ENCODE data around the gene QRFP.
"Not testable (repeated sequence)": the region's sequence is repeated elsewhere in the genome, so short reads cannot be mapped to it uniquely, and the experiment has no call there.

The QRFP gene

DNA sequence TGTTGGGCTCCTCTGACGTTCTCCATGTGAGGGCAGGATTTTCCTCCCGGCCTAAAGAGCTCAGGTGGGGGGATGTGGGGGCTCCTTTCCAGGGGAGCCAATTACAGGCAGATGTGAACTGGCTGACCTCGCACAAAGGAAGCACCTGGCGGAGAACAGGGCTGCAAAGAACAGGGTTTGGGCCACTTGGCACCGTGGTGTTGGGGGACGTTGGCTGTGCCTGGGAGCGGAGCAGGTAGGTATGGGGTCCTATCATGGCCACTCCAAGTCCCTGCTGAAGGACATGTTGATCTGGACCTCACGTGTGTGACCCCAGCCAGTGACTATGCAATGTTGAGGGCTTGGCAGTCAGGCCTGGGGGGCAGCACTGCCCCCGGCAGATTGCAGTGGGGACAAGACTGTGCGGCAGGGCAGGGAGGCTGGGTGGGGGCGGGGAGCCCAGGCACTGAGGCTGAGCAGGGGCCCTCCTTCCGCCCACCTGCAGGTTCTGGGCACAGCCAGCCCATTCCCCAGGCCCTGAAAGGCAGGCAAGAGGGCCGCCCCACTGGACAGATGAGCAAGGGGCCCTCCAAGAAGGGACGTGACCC lies 23.0 kb upstream of the QRFP start:
- no peak for DNase-seq (ENCODE audit: low read depth)

- DNase-seq (ENCODE audit: low read depth) = no peak
Measured at GRCh38 chr9:130918826-130919558, 22.4 kb upstream of the QRFP start.

DNA sequence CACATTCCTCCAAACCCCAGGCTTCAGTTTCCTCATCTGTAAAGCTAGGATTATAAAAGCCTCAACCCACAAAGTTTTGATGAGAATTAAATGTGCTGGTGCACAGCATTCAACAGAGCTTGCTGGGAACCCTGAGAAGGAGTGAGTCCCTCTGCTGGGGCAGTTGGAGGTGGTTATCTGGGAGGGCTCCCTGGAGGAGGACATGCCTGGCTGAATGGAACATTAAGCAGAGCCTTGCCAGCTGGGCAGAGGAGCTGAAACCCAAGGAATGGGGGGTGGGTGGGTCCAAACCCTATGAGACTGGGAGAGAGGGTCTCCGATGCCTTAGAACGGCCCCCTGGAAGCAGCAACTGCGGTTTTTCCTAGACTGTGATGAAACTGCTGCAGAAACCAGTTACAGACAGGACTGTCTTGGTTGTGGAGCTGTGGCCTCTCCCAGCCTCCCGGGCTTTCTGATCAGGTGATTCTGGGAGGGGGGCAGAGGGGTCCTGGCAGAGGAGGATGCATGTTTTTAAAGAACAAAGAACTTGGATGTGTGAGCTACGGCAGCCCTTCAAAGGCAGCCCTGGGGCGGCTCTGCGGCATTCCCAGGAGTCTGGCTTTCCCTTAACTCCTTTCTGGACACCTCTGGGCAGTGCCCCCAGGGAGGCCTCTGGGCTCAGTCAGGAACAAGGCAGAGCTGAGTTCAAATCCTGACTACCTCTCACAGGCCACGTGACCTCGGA lies 21.7 kb upstream of the QRFP start:
- DNase-seq (ENCODE audit: low read depth) = no peak

DNA sequence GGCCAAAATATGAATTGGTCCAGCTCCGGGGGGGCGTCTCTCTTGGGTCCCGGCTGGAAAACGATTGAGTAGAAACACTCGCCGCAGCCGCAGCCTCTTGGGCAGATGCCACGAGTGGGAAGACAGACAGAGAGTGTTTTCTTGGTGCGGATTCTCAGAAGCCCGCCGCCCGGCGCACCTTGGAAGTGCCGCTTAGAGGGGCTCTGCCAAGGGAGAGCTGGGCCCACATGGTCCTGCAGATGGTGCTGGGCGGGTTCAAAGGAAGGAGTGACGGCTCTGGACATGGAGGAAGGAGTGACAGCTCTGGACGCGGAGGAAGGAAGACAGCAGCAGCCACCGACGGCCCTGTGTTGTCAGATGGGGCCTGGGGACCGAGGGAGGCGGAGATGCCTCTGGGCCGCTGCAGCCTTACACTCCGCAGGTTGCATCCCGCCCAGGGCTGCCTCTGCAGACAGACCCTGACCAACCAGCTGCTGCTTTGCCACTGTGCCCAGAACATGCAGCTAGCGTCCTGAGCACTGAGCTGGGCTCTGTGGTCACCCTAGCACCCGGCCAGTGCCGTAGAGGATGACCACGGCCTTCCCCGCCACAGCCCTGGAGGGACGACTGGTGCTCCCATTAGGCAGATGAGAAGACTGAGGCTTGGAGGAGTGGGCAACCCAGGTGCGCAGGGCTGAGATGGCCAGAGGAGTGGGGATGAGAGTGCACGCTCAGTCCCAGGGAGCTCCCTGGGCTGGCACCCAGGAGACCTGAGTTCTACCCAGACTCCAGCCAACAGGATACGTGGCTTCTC lies 20.8 kb upstream of the QRFP start:
- DNase-seq (ENCODE audit: low read depth) = no peak

GRCh38 chr9:130915096-130915447 lies 18.5 kb upstream of the QRFP start:
- no peak for DNase-seq (ENCODE audit: low read depth)

- DNase-seq (ENCODE audit: low read depth) = no peak
Measured at GRCh38 chr9:130914417-130915095, 17.9 kb upstream of the QRFP start.

DNA sequence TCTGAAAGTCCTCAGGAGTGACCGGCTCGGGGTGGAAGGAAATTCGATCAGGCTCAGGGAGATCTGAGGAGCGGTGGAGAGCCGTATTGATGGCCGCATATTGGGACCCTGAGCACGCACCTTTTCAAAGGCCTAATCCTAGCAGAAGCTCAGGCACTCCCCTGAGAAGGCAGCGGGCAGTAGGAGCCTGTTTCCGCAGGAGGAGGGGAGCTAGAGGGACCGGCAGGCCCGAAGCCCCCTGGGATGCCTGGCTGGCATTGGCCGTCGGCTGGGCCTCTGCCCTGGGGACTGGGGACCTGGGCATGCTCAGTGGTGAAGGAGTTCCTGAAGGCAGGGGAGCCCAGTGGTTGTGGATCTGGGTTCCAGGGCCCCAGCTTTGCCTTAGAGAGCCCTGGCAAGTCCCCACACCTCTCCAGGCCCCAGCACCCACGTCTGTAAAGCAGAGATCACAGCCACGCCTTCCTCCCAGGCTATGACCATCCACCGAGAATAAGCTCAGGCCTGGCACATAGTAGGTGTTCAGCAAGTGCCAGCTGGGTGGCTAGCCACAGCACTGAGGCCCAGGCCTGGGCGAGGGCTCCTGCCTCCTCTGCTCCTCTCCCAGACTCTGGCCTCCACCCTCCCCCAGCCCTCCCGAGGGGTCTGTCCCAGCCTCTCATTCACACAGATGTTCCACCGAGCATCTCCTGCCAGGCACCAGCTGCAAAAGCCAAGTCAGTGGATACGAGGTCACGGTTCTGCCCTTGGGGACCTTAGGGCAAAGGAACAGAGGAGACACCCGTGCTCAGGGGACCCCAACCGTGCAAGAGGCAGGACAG lies 17.2 kb upstream of the QRFP start:
- DNase-seq (ENCODE audit: low read depth) = no peak

DNA sequence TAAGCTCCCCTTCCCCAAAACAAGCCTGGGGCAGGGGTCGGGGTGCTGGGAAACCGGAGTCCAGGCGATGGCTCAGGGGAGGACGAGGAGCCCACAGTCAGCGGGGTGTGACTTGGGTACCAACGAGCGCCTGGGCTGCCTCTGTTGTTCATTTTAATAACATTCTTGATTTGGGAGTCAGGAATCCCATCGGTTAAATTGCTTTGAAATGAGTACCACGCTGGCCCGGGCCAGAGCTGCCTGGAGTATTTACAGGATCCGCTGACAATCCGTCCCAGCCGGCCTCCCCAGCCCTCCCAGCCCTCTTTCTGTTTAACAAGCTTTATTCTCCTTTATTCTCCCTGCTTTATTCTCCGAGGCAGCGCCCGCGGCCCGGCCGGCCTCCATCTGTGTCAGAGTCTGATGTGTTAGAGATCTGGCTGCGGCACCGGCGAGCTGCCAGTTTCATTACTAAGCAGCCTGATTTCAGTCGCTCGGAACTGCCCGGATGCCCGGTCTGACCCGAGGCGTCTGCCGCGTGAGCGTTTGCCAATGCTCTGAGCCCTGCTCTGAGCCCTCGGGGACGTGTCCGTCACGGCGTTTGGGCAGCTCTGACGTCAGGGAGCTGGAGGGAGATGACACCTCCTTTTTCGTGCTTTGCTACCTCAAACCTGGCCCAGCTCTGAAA lies 16.5 kb upstream of the QRFP start:
- DNase-seq (ENCODE audit: low read depth) = no peak

DNA sequence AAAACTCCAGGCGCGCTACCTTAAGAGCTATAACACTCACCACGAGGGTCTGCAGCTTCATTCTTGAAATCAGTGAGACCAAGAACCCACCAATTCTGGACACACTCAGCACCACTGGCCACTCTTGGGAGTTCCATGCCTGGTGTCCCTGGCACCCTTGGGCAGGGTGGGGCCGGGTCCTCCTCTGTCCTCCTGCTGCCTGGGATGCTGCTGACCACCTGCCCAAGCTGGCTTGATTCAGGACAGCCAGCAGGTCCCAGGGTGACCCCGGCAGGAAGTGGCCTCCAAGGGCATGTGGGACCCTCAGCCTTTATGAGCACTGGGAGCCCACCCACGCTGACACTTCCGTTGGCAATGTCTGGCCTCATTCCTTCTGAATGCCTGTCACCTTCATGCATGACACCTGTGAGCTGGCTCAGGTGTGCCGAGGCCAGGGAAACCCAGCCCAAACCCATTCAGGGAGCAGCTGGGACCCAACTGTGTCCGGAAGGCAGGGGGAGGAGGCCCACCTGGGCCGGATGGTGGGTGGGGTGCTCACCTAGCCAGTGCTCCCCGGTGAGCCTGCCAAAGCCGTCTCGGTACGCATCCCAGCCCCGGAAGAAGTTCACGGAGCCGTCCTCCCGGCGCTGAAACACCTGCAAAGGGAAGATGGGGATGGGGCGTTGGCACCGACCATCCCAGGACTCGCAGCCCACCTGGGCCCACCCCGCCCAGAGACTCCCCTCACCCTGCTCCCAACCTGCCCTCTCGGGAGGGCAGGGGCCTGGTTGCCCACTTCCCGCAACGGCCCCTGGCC lies 14.8 kb upstream of the QRFP start:
- no peak for DNase-seq (ENCODE audit: low read depth)

DNA sequence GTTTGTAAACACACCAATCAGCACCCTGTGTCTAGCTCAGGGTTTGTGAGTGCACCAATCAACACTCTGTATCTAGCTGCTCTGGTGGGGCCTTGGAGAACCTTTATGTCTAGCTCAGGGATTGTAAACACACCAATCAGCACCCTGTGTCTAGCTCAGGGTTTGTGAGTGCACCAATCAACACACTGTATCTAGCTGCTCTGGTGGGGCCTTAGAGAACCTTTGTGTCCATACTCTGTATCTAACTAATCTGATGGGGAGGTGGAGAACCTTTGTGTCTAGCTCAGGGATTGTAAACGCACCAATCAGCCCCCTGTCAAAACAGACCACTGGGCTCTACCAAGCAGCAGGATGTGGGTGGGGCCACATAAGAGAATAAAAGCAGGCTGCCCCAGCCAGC lies 14.1 kb upstream of the QRFP start:
- DNase-seq (ENCODE audit: low read depth) = not testable (repeated sequence)

DNA sequence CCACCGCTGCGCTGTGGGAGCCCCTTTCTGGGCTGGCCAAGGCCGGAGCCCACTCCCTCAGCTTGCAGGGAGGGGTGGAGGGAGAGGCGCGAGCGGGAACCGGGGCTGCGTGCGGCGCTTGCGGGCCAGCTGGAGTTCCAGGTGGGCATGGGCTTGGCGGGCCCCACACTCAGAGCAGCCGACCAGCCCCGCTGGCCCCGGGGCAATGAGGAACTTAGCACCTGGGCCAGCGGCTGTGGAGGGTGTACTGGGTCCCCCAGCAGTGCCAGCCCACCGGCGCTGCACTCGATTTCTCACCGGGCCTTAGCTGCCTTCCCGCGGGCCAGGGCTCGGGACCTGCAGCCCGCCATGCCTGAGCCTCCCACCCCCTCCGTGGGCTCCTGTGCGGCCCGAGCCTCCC lies 13.4 kb upstream of the QRFP start:
- not testable (repeated sequence) for DNase-seq (ENCODE audit: low read depth)

DNA sequence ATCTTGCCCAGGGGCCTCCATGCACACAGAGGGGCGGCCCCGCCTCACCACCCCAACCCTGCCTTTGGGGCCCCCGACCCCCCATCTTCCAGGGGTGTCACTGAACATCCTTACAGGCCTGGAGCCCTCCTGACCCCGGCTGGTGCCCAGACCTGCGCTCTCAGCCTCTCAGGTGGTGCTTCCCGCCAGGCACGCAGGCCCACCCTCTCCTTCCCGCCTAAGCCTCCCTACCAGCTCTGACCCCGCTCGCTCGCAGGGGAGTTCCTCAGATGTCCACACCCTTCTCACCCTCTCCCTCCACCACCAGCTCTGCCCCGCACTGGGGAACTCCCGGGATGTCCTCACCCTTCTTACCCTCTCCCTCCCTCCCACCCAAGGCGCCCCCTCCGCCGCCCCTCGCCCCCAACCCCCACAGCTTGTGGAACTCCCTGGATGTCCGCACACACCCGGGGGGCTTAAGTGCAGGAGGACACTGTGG lies 12.3 kb upstream of the QRFP start:
- no peak for DNase-seq (ENCODE audit: low read depth)

DNA sequence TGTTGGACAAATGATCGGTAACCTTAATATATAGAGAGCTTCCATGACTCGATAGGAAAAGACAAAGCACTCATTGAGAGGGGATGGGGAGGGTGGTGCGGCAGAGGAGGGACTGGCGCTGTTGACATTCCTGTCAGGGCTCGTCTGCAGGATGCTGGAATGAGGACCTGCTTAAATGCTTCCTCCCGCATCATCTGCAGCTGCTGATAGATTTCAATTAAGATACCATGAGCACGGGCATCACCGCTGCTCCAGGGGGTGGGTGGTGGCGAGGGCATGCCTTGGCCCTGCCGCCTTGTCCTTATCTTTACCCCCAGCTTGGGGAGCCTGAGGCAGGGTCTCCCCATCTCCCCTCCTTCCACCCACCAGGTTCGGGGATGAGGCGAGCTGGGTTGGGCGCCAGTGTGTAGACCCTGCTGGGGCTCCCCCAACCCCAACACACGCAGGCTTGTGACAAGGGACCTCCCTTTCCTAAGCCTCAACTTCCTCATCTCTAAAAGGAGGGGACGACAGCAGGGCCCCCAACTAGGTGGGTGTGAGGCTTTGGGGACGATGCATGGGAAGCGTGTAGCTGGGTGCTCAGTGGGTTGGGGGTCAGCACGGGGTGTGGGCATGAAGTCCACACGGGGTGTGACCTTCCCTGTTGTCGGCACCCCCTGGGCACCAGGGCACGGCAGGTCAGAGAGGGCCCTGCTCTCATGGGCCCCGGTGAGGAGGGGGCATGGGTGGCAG lies 11.7 kb upstream of the QRFP start:
- no peak for DNase-seq (ENCODE audit: low read depth)

- DNase-seq (ENCODE audit: low read depth) = no peak
Measured at GRCh38 chr9:130906735-130907416, 10.3 kb upstream of the QRFP start.

DNA sequence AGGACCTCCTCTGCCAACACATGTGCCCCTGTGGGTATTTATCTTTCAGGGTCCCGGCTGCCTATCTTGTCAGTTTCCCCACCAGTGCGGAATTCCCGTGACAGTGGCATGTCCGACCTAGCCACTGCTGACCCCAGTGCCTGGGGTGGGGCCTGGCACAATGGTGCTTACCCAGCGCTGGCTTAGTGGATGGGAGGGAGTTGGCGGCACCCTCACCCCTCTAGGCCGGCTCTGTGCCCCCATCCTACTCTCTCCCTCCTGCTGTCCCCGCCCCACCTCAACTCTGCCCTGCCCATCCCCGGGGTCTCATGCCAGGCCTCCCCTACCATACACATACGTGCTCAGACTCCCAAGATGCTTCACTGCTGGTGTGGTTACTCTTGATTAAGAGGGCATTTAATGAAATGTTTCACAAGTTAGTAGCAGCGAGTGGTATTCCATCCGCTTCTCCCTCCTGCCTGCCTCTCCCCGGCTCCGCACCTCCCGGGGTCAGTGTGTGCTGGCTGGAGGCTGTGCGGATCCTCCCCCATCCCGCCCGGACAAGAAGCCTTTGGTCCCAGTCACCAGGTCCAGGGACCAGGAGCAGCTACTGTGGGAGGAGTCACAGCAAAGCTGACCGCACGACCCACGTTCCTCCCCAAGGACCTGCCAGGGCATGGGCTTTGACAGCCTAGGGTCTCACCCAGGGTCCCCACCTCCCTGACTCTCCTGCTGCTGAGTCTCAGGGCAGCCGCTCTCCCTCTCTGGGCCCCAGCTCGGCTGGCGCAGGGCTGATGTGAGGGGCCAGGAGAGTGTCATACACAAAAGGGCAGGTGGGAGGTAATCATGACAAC lies 9.5 kb upstream of the QRFP start:
- DNase-seq (ENCODE audit: low read depth) = no peak

DNA sequence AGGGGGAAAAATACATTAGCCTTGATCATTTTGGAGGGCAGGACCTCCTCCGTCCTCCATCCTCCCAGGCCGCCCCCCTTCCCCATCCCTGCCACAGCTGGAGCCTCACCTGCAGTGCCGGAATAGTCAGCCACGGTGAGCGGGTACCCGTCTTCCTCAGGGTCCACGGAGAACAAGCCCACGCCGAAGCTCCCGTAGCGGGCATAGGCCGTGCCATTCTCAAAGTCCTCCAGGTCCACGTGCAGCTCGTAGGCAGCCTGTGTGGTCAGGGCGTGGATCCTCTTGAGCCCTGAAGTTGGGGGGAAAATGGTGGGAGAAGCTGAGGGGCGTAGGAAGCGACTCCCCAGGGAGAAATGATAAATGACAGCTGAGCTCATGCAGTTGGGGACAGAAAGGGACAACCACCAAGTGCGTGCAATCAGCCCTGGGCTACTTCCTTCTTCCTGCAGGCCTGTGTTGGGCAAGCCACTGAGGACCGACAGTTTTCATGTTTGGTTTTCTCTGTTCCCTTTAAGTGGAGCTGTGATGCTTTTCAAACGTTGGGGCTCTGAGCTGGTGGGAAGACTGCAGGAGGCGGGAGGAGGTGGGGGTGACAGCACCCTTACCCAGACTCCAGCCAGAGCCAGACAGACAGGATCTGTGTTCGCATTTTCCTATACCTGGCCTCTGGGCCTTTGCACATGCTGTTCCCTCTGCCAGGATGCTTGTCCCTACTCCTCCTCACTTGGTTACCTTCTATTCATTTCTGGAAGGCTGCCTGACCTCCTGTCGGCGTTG lies 8.7 kb upstream of the QRFP start:
- DNase-seq (ENCODE audit: low read depth) = no peak

All from stimulated activated CD8-positive, alpha-beta memory T cell treated with anti-CD3 and anti-CD28 coated beads, Interleukin-12 subunit alpha, Interleukin-12 subunit beta, amount 100 ng/mL, for 1 hour (primary cell).